IPS-15b (cell line): ENCODE data around the gene FRS3.

Experiments used
- H3K27me3 ChIP-seq: one replicate; pipeline ENCODE4 v1.6.1; 2013; ENCODE audit warnings: low read length; ENCODE audit not compliant: control insufficient read depth, insufficient read depth
- H3K36me3 ChIP-seq: one replicate; pipeline ENCODE4 v1.6.1; 2013; ENCODE audit warnings: low read length; ENCODE audit not compliant: control insufficient read depth, insufficient read depth
- H3K4me1 ChIP-seq: one replicate; pipeline ENCODE4 v1.6.1; 2013; ENCODE audit warnings: mild to moderate bottlenecking, low read length; ENCODE audit not compliant: control insufficient read depth, insufficient read depth
- H3K4me3 ChIP-seq: one replicate; pipeline ENCODE4 v1.5.1; 2013; ENCODE audit warnings: low read depth, low read length
- H3K9ac ChIP-seq: one replicate; pipeline ENCODE4 v1.6.1; 2013; ENCODE audit warnings: low read depth, mild to moderate bottlenecking, low read length
- H3K9me3 ChIP-seq: one replicate; pipeline ENCODE4 v1.6.1; 2013; ENCODE audit warnings: mild to moderate bottlenecking, low read length; ENCODE audit not compliant: control insufficient read depth, insufficient read depth

The FRS3 gene

DNA sequence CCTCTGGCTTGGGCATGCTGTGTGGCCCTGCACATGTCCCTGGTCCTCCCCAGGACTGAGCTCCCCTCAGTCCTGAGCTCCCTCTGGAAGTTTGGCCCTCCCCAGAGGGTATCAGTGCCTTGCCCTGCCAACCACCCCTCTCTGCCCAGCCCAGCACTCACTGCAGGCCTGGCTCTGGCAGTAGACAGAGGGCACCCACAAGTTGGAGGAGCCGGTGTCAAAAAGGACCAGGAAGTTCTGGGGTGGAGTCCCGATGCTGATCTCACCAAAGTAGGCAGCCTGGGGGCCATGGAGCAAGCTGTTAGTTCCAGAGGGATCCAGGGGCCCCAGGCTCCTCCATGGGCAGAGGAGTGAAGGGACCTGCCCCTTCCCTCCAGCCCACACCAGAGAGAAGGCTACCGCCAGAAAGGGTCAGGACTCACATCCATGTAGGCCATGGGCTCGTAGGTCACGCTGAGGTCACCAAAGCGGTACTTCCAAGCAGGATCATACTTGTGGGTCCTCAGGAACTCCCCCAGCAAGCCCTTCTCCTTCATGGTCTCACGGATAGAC lies 35.4 kb downstream of the FRS3 start:
- H3K4me1 ChIP-seq, result no peaks in the 10 kb centered on the region
- no peaks in the 10 kb centered on the region for H3K9me3 ChIP-seq
- H3K36me3 ChIP-seq, result no peaks in the 10 kb centered on the region
- H3K9ac ChIP-seq, result no peak overlapping the region
- H3K4me3 ChIP-seq, result no peak overlapping the region
- H3K27me3 ChIP-seq, result no peaks in the 10 kb centered on the region

DNA sequence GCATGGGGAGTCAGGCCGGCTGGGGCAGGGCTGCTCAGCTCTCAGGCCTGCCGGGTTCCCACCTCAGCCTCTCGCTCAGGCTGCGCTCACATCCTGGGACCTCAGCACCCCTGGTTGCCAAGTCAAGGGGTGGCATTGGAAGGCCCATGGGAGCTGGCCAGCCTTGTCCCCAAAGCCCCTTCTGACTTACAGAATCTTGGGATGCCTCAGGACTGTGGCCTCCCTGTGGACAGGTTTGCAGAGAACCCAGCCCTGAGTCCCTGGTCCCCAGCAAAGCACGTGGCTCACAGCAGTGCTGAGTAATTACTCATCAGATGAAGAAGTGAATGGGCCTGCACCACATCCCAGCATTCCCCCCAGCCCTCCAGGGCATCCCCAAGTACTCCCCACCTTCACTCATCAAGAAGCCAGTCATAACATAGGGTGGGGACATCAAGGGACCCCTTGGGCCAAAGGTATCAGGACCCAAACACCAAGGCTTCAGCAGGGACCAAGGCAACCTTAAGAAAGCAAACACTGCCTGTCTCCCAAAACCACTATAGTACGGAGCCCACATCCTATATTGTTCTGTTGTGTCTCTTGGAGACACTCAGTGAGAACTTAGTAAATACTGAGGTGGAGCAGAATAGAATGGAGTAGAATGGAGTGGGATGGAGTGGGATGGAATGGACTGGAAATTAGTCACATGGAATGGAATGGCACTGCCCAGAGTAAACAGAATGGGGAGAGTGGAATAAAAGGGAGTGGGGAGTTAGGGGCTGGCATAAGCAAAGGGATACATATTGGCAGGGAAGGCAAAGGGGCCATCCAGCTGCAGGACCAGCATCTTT lies 36.1 kb downstream of the FRS3 start:
- no peaks in the 10 kb centered on the region for H3K36me3 ChIP-seq
- no peak overlapping the region for H3K9ac ChIP-seq
- H3K4me3 ChIP-seq, result no peak overlapping the region
- H3K27me3 ChIP-seq, result no peaks in the 10 kb centered on the region
- H3K4me1 ChIP-seq, result no peaks in the 10 kb centered on the region
- no peaks in the 10 kb centered on the region for H3K9me3 ChIP-seq

DNA sequence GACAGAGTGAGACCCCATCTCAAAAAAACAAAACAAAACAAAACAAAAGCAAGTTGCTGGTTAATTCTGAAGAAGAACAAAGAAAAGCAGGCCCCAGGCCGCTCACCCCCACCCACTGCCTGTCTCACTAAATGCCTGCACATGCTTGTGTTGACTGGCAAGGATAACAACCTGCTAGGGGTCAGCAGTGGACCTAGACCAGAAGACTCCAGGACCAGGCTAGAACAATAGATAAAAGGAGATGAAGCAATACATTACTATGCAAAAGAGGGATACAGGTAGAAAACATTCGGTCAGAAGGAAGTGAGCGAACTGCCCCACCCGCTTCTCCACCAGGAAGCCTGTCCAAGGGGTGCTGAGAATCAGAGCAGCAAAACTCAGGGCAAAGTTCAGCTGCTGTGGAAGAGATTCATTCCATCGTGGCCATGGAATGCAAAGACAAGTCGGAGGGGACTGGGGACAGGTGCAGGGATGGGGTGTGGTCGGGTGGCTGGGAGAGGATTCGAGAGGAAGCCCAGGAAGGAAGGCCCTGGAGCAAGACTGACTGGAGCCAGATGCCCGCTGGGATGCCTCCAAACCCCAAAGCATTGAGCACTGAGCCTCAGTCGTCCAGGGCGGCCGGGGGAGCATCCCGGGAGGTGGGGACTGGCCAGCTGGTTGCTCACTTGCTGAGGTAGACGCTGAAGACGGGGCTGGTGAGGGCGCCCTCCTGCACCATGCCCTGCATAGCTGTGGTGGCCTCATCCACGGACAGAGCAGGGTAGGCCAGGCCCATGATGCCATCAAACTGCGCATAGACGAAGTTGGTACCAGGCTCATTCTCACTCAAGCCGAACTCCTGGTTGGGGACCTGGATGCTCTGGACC lies 37.8 kb downstream of the FRS3 start:
- no peaks in the 10 kb centered on the region for H3K9me3 ChIP-seq
- no peak overlapping the region for H3K9ac ChIP-seq
- no peaks in the 10 kb centered on the region for H3K36me3 ChIP-seq
- H3K27me3 ChIP-seq, result no peaks in the 10 kb centered on the region
- no peak overlapping the region for H3K4me3 ChIP-seq
- no peaks in the 10 kb centered on the region for H3K4me1 ChIP-seq

DNA sequence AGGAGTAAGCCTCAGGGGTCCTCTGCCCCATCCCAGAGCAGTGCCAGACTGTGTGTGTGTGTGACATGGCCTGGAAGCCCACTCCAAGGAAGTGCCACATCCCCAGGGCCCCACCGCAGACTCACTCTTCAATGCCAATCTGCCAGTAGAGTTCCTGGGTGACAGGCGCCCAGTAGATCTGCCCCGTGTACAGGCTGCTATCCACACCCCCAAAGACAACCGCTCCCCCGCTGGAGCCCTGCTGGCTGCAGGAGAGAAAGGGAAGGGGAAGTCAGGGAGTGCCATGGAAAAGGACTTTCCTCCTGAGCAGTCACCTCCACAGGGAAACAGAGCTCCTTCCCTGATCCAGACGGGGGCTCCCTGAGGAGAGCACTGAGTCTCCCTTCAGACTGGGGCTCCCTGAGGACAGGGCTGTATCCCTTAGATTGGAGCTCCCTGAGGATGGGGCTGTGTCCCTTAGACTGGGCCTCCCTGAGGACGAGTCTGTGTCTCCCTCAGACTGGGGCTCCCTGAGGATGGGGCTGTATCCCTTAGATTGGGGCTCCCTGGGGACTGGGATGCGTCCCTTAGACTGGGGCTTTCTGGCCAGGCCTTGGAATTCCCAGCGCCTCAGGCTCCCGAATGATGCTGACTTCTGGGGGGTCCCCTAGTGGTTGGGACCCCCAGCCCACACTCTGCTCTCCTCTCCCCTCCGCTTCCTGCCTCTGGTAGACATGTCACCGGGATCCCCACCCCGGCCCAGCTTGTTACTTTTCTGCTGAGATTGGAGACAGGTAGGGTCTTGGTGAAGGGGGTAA lies 39.1 kb downstream of the FRS3 start:
- Histone ChIP-seq H3K9ac (no peak overlapping the region), H3K4me1 (peaks cover 5% of the 10 kb centered on the region), H3K9me3 (no peaks in the 10 kb centered on the region), H3K27me3 (no peaks in the 10 kb centered on the region), H3K36me3 (no peaks in the 10 kb centered on the region), H3K4me3 (no peak overlapping the region)

DNA sequence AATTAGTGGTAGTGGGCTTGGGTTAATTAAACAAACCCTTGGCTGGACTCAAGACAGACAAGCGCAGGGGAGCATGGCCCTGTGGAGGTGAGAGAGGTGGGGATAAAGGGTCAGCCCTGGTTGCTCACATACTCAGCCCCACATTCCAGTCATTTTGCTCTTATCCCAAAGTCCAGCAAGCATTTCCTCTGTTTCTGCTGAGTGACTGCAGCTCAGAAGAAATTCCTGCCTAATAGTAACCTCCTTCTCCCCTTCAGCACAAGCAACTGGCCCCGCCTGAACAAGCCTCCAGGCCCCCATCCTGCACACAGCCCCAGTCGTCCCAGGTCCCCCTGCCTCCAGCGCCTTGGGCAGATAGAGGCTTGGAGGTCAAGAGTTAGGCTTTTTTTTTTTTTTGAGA lies 40.7 kb downstream of the FRS3 start:
- Histone ChIP-seq H3K36me3 (no peaks in the 10 kb centered on the region), H3K9me3 (no peaks in the 10 kb centered on the region), H3K27me3 (no peaks in the 10 kb centered on the region), H3K9ac (no peak overlapping the region), H3K4me3 (no peak overlapping the region), H3K4me1 (peaks cover 5% of the 10 kb centered on the region)

DNA sequence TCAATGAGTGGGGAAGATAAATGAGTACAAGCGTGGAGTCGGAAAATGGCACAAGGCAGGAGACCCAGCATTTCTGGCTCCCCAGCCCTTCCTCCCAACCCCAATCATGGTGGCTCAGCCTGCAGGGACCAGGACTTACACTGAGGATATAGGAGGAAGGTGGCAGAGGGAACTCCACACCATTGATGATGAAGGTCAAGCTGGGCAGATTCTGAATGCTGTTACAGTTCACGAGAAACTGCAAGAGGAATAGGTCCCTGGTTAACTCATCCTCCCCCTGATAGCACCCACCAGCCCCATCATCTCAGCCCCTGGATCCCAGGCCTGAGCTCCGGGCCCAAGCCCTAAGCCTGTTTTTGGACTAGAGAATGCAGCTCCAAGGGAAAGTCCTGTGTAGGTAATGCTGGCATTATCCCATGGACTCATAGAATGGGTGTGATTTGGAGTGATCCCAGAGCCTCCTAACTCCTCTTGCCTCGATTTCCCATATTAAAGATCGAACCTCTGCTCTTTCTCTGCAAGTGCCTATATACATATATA lies 42.0 kb downstream of the FRS3 start:
- Histone ChIP-seq H3K4me1 (peaks cover 9% of the 10 kb centered on the region), H3K36me3 (no peaks in the 10 kb centered on the region), H3K9ac (no peak overlapping the region), H3K9me3 (no peaks in the 10 kb centered on the region), H3K4me3 (no peak overlapping the region), H3K27me3 (no peaks in the 10 kb centered on the region)

DNA sequence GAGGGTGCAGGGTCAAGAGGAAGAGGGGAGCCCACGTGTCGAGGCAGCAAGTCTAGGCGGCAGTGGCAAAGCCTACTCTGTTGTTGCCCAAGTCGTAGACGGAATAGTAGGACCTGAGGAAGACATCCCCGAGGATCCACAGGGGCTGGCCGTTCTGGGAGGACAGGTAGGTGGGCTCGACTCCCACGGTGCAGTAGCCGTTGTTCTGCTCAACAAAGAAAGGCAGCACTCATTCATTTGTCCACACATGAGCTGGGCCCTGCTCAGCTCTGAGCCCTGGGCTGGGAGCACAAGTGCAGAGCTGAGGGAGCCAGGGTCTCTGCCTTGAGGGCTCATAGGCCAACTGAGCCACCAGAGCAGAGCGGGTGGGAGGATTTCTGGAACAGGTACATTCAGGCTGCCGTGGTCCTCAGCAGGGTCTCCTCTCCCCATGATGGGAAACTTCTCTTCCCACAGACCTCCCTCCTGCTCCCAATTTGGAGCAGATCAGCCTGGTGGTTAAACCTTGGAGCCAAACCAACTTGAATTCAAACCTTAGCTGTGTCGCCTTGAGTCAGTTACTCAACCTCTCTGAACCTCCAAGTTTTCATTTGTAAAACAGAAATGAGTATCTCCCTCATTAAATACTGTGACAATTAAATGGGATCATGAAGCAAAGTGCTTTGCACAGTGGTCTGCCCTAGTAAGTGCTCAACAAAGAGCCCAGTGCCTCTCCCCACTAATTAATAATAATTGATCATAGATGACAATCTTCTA lies 42.7 kb downstream of the FRS3 start:
- Histone ChIP-seq H3K4me3 (no peak overlapping the region), H3K36me3 (no peaks in the 10 kb centered on the region), H3K9ac (no peak overlapping the region), H3K27me3 (no peaks in the 10 kb centered on the region), H3K9me3 (no peaks in the 10 kb centered on the region), H3K4me1 (peaks cover 13% of the 10 kb centered on the region)

DNA sequence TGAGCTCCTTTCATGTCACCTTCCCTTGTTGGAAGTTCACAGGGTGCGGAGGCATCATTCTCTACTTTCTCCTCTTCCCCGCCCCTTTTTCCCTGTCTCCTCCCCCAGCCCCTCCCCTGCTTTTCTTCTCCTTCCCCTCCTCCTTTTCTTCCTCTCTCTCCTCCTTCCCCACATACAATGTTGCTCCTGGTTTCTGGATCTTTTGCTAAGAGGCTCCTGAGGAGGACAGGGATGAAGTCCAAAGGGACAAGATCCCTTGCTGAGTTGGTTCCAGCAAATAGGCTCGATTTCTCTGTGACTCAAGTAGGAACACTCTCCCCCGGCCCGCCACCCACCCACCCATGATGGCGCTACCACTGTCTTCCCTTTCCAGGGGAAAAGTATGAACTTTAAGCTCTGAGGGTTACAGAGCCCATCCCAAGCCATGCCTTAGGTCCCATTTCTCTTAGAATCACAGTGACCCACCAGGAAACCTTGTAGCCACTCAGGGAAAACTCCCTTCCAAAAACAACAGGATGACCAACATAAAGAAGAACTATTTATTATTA lies 43.4 kb downstream of the FRS3 start:
- Histone ChIP-seq H3K4me1 (peaks cover 16% of the 10 kb centered on the region), H3K27me3 (no peaks in the 10 kb centered on the region), H3K36me3 (no peaks in the 10 kb centered on the region), H3K9me3 (no peaks in the 10 kb centered on the region), H3K9ac (no peak overlapping the region), H3K4me3 (peak overlapping the region; percentile 36)

DNA sequence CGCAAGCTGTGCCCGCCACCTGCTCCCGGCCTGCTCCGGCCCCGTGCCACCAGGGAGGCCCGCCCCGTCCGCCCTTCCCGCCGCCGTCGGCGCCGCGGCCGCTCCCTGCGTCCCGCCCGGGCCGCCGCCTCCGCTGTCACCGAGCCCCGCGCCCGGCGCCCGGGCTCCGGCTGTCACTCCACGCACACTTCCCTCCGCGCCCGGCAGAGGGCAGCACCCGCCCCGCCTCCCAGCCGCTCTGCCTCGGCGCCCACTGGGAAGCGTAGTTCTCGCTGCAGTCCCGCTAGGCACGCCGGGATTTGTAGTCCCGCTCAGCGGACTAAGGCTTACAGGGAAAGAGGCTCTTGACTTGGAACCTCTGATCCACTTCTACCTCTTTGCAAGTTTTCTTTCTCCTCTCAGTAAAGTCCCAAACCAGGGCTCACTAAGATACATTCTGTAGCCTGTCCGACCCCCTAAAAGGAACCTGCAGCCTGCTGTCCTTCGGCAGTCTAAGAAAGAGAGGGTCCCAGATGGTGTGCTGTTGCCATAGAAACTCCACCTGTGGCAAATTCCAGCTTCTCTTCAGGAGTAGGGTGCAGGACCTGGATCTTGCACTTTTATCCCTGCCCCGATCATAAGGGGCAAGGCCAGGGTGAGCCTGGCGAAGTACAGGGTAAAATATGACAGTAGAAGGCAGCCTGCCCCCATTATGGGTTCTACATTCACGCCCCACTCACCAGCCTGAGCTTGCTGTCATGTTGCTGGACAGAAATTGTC lies 44.1 kb downstream of the FRS3 start, which contains the start of gene TFEB:
TFEB (minus strand) TSS at position 182 of the 759 bp plus-strand sequence. CDS start 44,395 bp downstream, outside the sequence.
- no peaks in the 10 kb centered on the region for H3K36me3 ChIP-seq
- H3K27me3 ChIP-seq, result no peaks in the 10 kb centered on the region
- no peak within 1 kb of the TSS for H3K9ac ChIP-seq
- no peaks in the 10 kb centered on the region for H3K9me3 ChIP-seq
- peak within 1 kb of the TSS; percentile 78 for H3K4me3 ChIP-seq
- H3K4me1 ChIP-seq, result peaks cover 16% of the 10 kb centered on the region
